ENCODE data around the gene RALGDS. TPM values are rescaled to one million over a fixed set of nuclear protein-coding genes. Genes with fewer than 3 reads are reported as not detected.

The RALGDS gene
- total and polyA plus RNA-seq, 2 of the 13 experiments (the other 11 are each of a cell fraction or from before 2014, with no cell fraction given): 12.9 to 25.5 TPM

DNA sequence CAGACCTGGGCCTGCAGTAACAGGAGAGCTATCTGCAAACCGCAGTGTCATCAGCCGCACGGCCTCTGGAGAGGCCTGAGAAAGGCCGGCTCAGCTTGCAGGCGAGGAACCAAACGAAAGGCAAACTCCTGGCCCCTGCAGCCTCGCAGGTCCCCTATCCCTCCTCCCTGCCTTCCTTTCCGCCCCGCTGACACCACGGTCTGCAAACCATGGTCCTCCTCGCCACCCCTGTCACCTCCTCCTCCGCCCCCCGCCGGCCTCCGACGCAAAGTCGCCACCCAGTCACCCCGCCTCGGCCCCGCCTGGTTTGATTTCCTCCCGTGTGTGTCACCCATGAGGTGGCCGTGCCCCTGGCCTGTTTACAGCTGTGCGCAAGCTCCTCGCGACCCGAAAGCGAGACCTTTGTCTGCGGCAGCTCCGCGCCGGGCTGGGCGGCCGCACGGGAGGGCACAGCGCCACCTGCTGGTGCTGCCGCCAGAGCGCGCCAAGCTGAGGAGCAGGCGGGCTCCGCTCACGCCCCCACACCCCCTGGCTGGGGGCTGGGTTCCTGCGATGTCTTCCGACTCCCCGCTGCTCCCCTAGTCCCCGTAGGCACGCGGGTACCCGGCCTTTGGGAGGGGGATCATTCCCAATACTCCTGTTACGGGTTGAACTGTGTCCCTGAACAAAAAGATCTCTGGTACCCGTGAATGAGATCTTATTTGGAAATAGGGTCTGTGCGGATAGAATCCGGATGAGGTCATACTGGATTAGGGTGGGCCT lies 23.3 kb upstream of the RALGDS start (continued):
- TF ChIP-seq ZNF460 (CRISPR knock-in tag; IDR thresholded peaks at IDR 0.05; ENCODE audit: borderline replicate concordance) (peak; percentile 36; the same call in 1 of the 2 replicates), ZNF574 (CRISPR knock-in tag; IDR thresholded peaks at IDR 0.05) (peak; percentile 72), ZNF335 (CRISPR knock-in tag; IDR thresholded peaks at IDR 0.05) (no peak), ZNF138 (CRISPR knock-in tag; IDR thresholded peaks at IDR 0.05; ENCODE audit: low read depth) (no peak), MED1 (CRISPR knock-in tag; IDR thresholded peaks at IDR 0.05) (peak; percentile 48; the same call in 1 of the 2 replicates), ZNF292 (CRISPR knock-in tag; IDR thresholded peaks at IDR 0.05; ENCODE audit: borderline replicate concordance, low read depth) (no peak; the same call in 1 of the 2 replicates), U2AF2 (IDR thresholded peaks at IDR 0.05; ENCODE audit: low read depth, low read length) (no peak), AGO2 (optimal IDR thresholded peaks at IDR 0.05; ENCODE audit: low read depth, low read length) (peak; percentile 73), ZNF501 (CRISPR knock-in tag; IDR thresholded peaks at IDR 0.05) (peak; percentile 92), AHDC1 (CRISPR knock-in tag; IDR thresholded peaks at IDR 0.05; ENCODE audit: borderline replicate concordance) (peak; percentile 69), ZNF781 (CRISPR knock-in tag; IDR thresholded peaks at IDR 0.05; ENCODE audit: borderline replicate concordance, not compliant biosample characterization) (peak; percentile 39), REPIN1 (CRISPR knock-in tag; IDR thresholded peaks at IDR 0.05; ENCODE audit: borderline replicate concordance, low read depth) (0 out of 2 replicates have a peak, but pooled peaks have one; percentile 28), CHCHD3 (CRISPR knock-in tag; IDR thresholded peaks at IDR 0.05) (0 out of 2 replicates have a peak, but pooled peaks have one; percentile 47), KDM3A (CRISPR knock-in tag; IDR thresholded peaks at IDR 0.05; ENCODE audit: low read depth) (peak; percentile 88), ZNF614 (CRISPR knock-in tag; IDR thresholded peaks at IDR 0.05; ENCODE audit: borderline replicate concordance) (peak; percentile 89; the same call in 1 of the 2 replicates), RARA (CRISPR knock-in tag; IDR thresholded peaks at IDR 0.05) (peak; percentile 47), HNRNPH1 (optimal IDR thresholded peaks at IDR 0.05; ENCODE audit: low read depth, low read length) (no peak)
- TF ChIP-seq, protein P1, sequence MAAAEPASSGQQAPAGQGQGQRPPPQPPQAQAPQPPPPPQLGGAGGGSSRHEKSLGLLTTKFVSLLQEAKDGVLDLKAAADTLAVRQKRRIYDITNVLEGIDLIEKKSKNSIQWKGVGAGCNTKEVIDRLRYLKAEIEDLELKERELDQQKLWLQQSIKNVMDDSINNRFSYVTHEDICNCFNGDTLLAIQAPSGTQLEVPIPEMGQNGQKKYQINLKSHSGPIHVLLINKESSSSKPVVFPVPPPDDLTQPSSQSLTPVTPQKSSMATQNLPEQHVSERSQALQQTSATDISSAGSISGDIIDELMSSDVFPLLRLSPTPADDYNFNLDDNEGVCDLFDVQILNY (CRISPR knock-in tag; conservative IDR thresholded peaks at IDR 0.05): peak; percentile 78; the same call in 1 of the 2 replicates
